Measurements from ENCODE around the gene RAB5B.
"Not testable (repeated sequence)": the region's sequence is repeated elsewhere in the genome, so short reads cannot be mapped to it uniquely, and the experiment has no call there.

The RAB5B gene

GRCh38 chr12:55942055-55942454 is 31.8 kb upstream of the RAB5B start:
- DNase-seq (ENCODE audit: low read depth), result no peak

GRCh38 chr12:55942577-55943136 is 31.2 kb upstream of the RAB5B start:
- DNase-seq (ENCODE audit: low read depth), result no peak

GRCh38 chr12:55946553-55946952 is 27.3 kb upstream of the RAB5B start:
- no peak for DNase-seq (ENCODE audit: low read depth)

GRCh38 chr12:55955344-55955743 is 18.5 kb upstream of the RAB5B start:
- no peak for DNase-seq (ENCODE audit: low read depth)

GRCh38 chr12:55955800-55956508 is 17.9 kb upstream of the RAB5B start:
- DNase-seq (ENCODE audit: low read depth), result no peak

GRCh38 chr12:55957106-55957859 is 16.6 kb upstream of the RAB5B start:
- no peak for DNase-seq (ENCODE audit: low read depth)

- DNase-seq (ENCODE audit: low read depth), result no peak
Observed at GRCh38 chr12:55963760-55964159, 10.1 kb upstream of the RAB5B start.

- no peak for DNase-seq (ENCODE audit: low read depth)
Observed at GRCh38 chr12:55965240-55965639, 8.6 kb upstream of the RAB5B start.

- no peak for DNase-seq (ENCODE audit: low read depth)
Observed at GRCh38 chr12:55965941-55966407, 7.9 kb upstream of the RAB5B start, which contains the start of gene PMEL. Gene PMEL (minus strand): TSS chr12:55966042. CDS start chr12:55966011, 31 bp downstream.

GRCh38 chr12:55966408-55967281 is 7.2 kb upstream of the RAB5B start, which contains the start of gene CDK2:
Gene CDK2 (plus strand): TSS chr12:55966830. CDS start chr12:55967009, 179 bp downstream.
- DNase-seq (ENCODE audit: low read depth), result peak; percentile 69

GRCh38 chr12:55969356-55969755 is 4.5 kb upstream of the RAB5B start:
- no peak for DNase-seq (ENCODE audit: low read depth)

GRCh38 chr12:55970775-55971174 is 3.1 kb upstream of the RAB5B start:
- DNase-seq (ENCODE audit: low read depth), result no peak

GRCh38 chr12:55972042-55972441 is 1.8 kb upstream of the RAB5B start:
- DNase-seq (ENCODE audit: low read depth), result peak; percentile 32

- DNase-seq (ENCODE audit: low read depth), result no peak
Observed at GRCh38 chr12:55972456-55972855, 1.4 kb upstream of the RAB5B start.

GRCh38 chr12:55972911-55973598 is 823 bp upstream of the RAB5B start:
- DNase-seq (ENCODE audit: low read depth), result peak; percentile 53

GRCh38 chr12:55974308-55974730 is 441 bp downstream of the RAB5B start:
- DNase-seq (ENCODE audit: low read depth), result peak; percentile 49

- DNase-seq (ENCODE audit: low read depth), result no peak
Observed at GRCh38 chr12:55978393-55978792, 4.5 kb downstream of the RAB5B start.

- no peak for DNase-seq (ENCODE audit: low read depth)
Observed at GRCh38 chr12:55979069-55979468, 5.2 kb downstream of the RAB5B start.

GRCh38 chr12:55981882-55982281 is 8.0 kb downstream of the RAB5B start:
- not testable (repeated sequence) for DNase-seq (ENCODE audit: low read depth)

GRCh38 chr12:55982319-55982936 is 8.6 kb downstream of the RAB5B start:
- DNase-seq (ENCODE audit: low read depth), result no peak

Data from fibroblast of gingiva (primary cell).